Upper lobe of left lung (tissue), 6 donors: ENCODE data around the gene FGF10. TPM values are rescaled to one million over a fixed set of nuclear protein-coding genes. Genes with fewer than 3 reads are reported as not detected.

Experiments used
- ATAC-seq, 2 donors: fragments of 200-7000 bp; cut with Tn5 transposase; one replicate each; pipeline ENCODE4 v1.9.1; 2022; ENCODE audit warnings: mild to moderate bottlenecking in 2 of 2, moderate library complexity in 2 of 2; ENCODE audit not compliant: low FRiP score in 2 of 2
- DNase-seq, 2 donors: peaks; one replicate each; pipeline ENCODE4 v3.0.0-alpha.2; 2019 to 2020
- H3K27ac ChIP-seq, 4 donors: fragments of 200-600 bp; sonication (generic); one replicate each; pipeline ENCODE4 v1.5.1; 2016 to 2019
- H3K27me3 ChIP-seq, 4 donors: fragments of 200-600 bp; sonication (generic); one replicate each; pipeline ENCODE4 v1.5.1; 2017 to 2019
- H3K36me3 ChIP-seq, 4 donors: fragments of 200-600 bp; sonication (generic); one replicate each; pipeline ENCODE4 v1.5.1; 2016 to 2019
- H3K4me1 ChIP-seq, 4 donors: fragments of 200-600 bp; sonication (generic); one replicate each; pipeline ENCODE4 v1.5.1; 2018 to 2019
- H3K4me3 ChIP-seq, 4 donors: fragments of 200-600 bp; sonication (generic); one replicate each; pipeline ENCODE4 v1.5.1; 2017 to 2019; ENCODE audit warnings: mild to moderate bottlenecking in 2 of 4, moderate library complexity in 1 of 4
- H3K9me3 ChIP-seq, 4 donors: fragments of 200-600 bp; sonication (generic); one replicate each; pipeline ENCODE4 v1.5.1; 2018 to 2019
- EP300 ChIP-seq, 4 donors: sonication (generic); formaldehyde crosslinking; IDR thresholded peaks; one replicate each; pipeline ENCODE4 v1.5.1; 2017; ENCODE audit warnings: antibody characterized with exemption in 4 of 4, control low read depth in 2 of 4
- POLR2A ChIP-seq, 4 donors: fragments of 450-650 bp; IDR thresholded peaks; one replicate each; pipeline ENCODE4 v1.5.1; 2016 to 2017; ENCODE audit warnings: antibody characterized with exemption in 4 of 4, mild to moderate bottlenecking in 2 of 4
- POLR2AphosphoS5 ChIP-seq, 2 donors: sonication (generic); formaldehyde crosslinking; IDR thresholded peaks; one replicate each; pipeline ENCODE4 v1.5.1; 2017; ENCODE audit warnings: antibody characterized with exemption in 2 of 2
- WGBS, 2 donors: methylation state at CpG; one replicate each; pipeline ENCODE4 v1.1.5; 2017 to 2018; 5-methylcytosine and 5-hydroxymethylcytosine counted together
- total RNA-seq, 6 donors: library from RNA; depleted of rRNA in 4 of 6; stranded (reverse); fragments of >200 nt in 4 of 6; gene quantifications; one replicate each; pipeline versions ENCODE4 v1.1.0 to v1.2.1, GENCODE V29; 2016 to 2021
- TF ChIP-seq, protein P1 (sequence below), 6 experiments: fragments of 450-650 bp in 4 of 6; fragments of 200-600 bp in 2 of 6; sonication (generic) in 2 of 6; IDR thresholded peaks; one replicate each; pipeline ENCODE4 v1.5.1; 2016 to 2019; ENCODE audit warnings: antibody characterized with exemption in 6 of 6
- donor health status: DM: no; HTN: no; CAD: no; lungs with moderate emphysema.
- donor health status: DM: no; HTN: yes; CAD: no; lungs with severe emphysema.

FGF10 gene
- total RNA-seq, 6 donors from 2014 or later, result 1.1 to 12.6 (median 2.4) TPM

DNA sequence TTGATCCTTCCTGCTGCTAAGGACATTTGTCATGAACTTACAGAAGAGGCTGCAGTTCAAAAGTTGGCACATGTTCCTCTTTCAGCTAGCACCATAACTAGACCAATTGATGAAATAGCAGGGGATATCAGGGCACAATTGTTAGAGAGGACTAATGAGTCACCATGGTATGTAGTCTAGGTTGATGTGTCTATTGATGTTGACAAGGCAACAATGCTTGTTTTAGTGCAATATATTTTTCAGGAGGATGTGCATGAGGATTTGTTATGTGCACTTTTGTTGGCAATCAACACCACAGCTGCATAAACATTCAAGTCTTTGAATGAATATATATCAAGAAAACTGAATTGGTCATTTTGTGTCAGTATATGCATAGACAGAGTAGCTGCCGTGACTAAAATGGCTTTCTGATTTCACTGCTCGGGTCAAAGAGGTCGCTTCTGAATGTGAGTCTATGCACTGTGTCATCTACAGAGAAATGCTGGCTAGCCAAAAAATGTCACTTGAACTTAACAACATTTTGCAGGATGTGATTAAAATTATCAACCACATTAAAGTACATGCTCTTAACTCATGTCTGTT, 68.0 kb downstream of the FGF10 start:
- H3K4me3 ChIP-seq, result no peak overlapping the region
- no peaks in the 10 kb centered on the region for H3K4me1 ChIP-seq
- no peaks in the 10 kb centered on the region for H3K36me3 ChIP-seq
- no peak for TF ChIP-seq POLR2AphosphoS5 (IDR thresholded peaks at IDR 0.05)
- no peak for TF ChIP-seq EP300 (IDR thresholded peaks at IDR 0.05)
- TF ChIP-seq POLR2A (IDR thresholded peaks at IDR 0.05), result no peak
- TF ChIP-seq, protein P1, sequence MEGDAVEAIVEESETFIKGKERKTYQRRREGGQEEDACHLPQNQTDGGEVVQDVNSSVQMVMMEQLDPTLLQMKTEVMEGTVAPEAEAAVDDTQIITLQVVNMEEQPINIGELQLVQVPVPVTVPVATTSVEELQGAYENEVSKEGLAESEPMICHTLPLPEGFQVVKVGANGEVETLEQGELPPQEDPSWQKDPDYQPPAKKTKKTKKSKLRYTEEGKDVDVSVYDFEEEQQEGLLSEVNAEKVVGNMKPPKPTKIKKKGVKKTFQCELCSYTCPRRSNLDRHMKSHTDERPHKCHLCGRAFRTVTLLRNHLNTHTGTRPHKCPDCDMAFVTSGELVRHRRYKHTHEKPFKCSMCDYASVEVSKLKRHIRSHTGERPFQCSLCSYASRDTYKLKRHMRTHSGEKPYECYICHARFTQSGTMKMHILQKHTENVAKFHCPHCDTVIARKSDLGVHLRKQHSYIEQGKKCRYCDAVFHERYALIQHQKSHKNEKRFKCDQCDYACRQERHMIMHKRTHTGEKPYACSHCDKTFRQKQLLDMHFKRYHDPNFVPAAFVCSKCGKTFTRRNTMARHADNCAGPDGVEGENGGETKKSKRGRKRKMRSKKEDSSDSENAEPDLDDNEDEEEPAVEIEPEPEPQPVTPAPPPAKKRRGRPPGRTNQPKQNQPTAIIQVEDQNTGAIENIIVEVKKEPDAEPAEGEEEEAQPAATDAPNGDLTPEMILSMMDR (IDR thresholded peaks at IDR 0.05), result no peak
- H3K9me3 ChIP-seq, result no peaks in the 10 kb centered on the region
- DNase-seq, result no peak
- no peak for ATAC-seq
- WGBS, 2 donors, result 80 to 85% methylated on average over 3 of the region's 3 CpGs
- no peaks in the 10 kb centered on the region for H3K27me3 ChIP-seq
- no peak overlapping the region for H3K27ac ChIP-seq

DNA sequence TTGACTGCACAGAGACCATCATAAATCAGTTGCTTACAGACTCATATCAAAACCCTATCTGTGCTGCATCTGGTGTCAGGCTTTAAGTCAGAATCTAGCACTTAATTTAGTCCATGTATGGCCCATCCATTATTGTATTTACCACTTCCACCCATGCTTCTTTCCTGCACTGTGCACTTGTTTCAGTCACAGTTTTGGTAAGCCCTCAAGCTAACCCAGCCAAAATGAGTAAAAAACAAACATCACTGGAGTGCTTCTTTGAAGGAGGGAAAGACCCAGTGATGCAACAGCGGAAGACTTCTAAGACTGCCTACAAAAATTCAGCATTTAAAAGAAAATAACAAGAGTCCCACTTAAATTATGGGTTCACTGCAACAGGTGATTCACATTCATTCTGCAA, 69.0 kb downstream of the FGF10 start:
- H3K36me3 ChIP-seq, result no peaks in the 10 kb centered on the region
- H3K27me3 ChIP-seq, result no peaks in the 10 kb centered on the region
- H3K27ac ChIP-seq, result no peak overlapping the region
- H3K4me3 ChIP-seq, result no peak overlapping the region
- no peak for ATAC-seq
- H3K9me3 ChIP-seq, result no peaks in the 10 kb centered on the region
- WGBS, 2 donors, result 50 to 58% methylated on average over 1 of the region's 1 CpG
- peak in 1 of 2 donors; percentile 23 for DNase-seq
- peak in 1 of 4 donors; percentile 30 for TF ChIP-seq EP300 (IDR thresholded peaks at IDR 0.05)
- TF ChIP-seq, protein P1 (IDR thresholded peaks at IDR 0.05), result no peak
- no peaks in the 10 kb centered on the region for H3K4me1 ChIP-seq

GRCh38 chr5:44318883-44319282, 70.3 kb downstream of the FGF10 start:
- DNase-seq, result no peak
- Histone ChIP-seq H3K4me1 (no peaks in the 10 kb centered on the region), H3K4me3 (no peak overlapping the region), H3K36me3 (no peaks in the 10 kb centered on the region), H3K9me3 (no peaks in the 10 kb centered on the region), H3K27ac (no peak overlapping the region), H3K27me3 (no peaks in the 10 kb centered on the region)
- no peak for ATAC-seq
- WGBS, 2 donors, result 65 to 73% methylated on average over 2 of the region's 2 CpGs
- no peak for TF ChIP-seq POLR2A (IDR thresholded peaks at IDR 0.05)
- TF ChIP-seq EP300 (IDR thresholded peaks at IDR 0.05), result peak in 1 of 4 donors; percentile 31
- TF ChIP-seq POLR2AphosphoS5 (IDR thresholded peaks at IDR 0.05), result no peak
- TF ChIP-seq, protein P1 (IDR thresholded peaks at IDR 0.05), result no peak

DNA sequence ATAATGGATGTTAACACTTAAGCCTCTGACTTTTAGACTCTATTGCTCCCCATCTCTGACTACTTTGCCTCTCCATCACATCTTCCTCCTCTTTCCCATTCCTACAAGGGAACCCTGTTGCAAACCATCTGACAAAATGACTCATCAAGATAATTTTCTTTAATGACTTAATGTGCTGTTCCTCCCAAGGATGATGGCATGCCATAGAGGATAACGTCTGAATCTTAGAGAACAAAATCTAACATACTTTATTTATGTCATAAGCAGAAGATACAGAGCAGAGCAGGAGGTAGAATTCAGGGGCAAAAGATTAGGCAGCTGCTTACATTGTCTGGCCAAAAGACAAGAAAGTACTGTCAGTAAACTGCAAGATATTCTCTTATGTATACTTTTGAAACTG, 76.8 kb downstream of the FGF10 start:
- H3K4me3 ChIP-seq, result no peak overlapping the region
- no peak overlapping the region for H3K27ac ChIP-seq
- H3K36me3 ChIP-seq, result no peaks in the 10 kb centered on the region
- no peak for DNase-seq
- TF ChIP-seq EP300 (IDR thresholded peaks at IDR 0.05) (no peak), POLR2AphosphoS5 (IDR thresholded peaks at IDR 0.05) (no peak), POLR2A (IDR thresholded peaks at IDR 0.05) (no peak)
- TF ChIP-seq, protein P1 (IDR thresholded peaks at IDR 0.05), result no peak
- H3K4me1 ChIP-seq, result no peaks in the 10 kb centered on the region
- no peak for ATAC-seq
- no peaks in the 10 kb centered on the region for H3K9me3 ChIP-seq
- no peaks in the 10 kb centered on the region for H3K27me3 ChIP-seq
- 59 to 68% methylated on average over 1 of the region's 1 CpG for WGBS, 2 donors

- no peaks in the 10 kb centered on the region for H3K4me1 ChIP-seq
- no peaks in the 10 kb centered on the region for H3K9me3 ChIP-seq
- ATAC-seq (no peak), DNase-seq (no peak)
- no peaks in the 10 kb centered on the region for H3K27me3 ChIP-seq
- H3K4me3 ChIP-seq, result no peak overlapping the region
- H3K27ac ChIP-seq, result no peak overlapping the region
- H3K36me3 ChIP-seq, result no peaks in the 10 kb centered on the region
- 79 to 93% methylated on average over 1 of the region's 1 CpG for WGBS, 2 donors
- no peak for TF ChIP-seq POLR2AphosphoS5 (IDR thresholded peaks at IDR 0.05)
- TF ChIP-seq, protein P1 (IDR thresholded peaks at IDR 0.05), result no peak
- no peak for TF ChIP-seq EP300 (IDR thresholded peaks at IDR 0.05)
- no peak for TF ChIP-seq POLR2A (IDR thresholded peaks at IDR 0.05)
Observed at GRCh38 chr5:44300551-44300950, 88.7 kb downstream of the FGF10 start.
